ENCODE data around the gene KCNK1.

Gene KCNK1

GRCh38 chr1:233707153-233707879 lies 93.4 kb downstream of the KCNK1 start:
- Mint-ChIP-seq H3K27me3 (ENCODE audit: low read depth) (no peaks in the 10 kb centered on the region), H3K4me1 (ENCODE audit: low read depth) (no peaks in the 10 kb centered on the region)

GRCh38 chr1:233707880-233708815 lies 94.2 kb downstream of the KCNK1 start:
- no peak overlapping the region for H3K4me3 Mint-ChIP-seq
- H3K9me3 Mint-ChIP-seq, result peaks cover 4% of the 10 kb centered on the region
- H3K36me3 Mint-ChIP-seq (ENCODE audit: low read depth), result no peaks in the 10 kb centered on the region
- no peaks in the 10 kb centered on the region for H3K27me3 Mint-ChIP-seq (ENCODE audit: low read depth)
- H3K27ac Mint-ChIP-seq, result no peak overlapping the region
- no peaks in the 10 kb centered on the region for H3K4me1 Mint-ChIP-seq (ENCODE audit: low read depth)

More at GRCh38 chr1:233707153-233707879, 93.4 kb downstream of the KCNK1 start:
- H3K4me3 Mint-ChIP-seq, result no peak overlapping the region
- H3K27ac Mint-ChIP-seq, result no peak overlapping the region
- no peaks in the 10 kb centered on the region for H3K36me3 Mint-ChIP-seq (ENCODE audit: low read depth)
- H3K9me3 Mint-ChIP-seq, result peaks cover 4% of the 10 kb centered on the region

- no peak overlapping the region for H3K4me3 Mint-ChIP-seq
- no peak overlapping the region for H3K27ac Mint-ChIP-seq
- H3K4me1 Mint-ChIP-seq (ENCODE audit: low read depth), result no peaks in the 10 kb centered on the region
- no peaks in the 10 kb centered on the region for H3K27me3 Mint-ChIP-seq (ENCODE audit: low read depth)
- H3K9me3 Mint-ChIP-seq, result peaks cover 4% of the 10 kb centered on the region
- H3K36me3 Mint-ChIP-seq (ENCODE audit: low read depth), result no peaks in the 10 kb centered on the region
Observed at GRCh38 chr1:233710031-233710430, 96.1 kb downstream of the KCNK1 start.

- Mint-ChIP-seq H3K27ac (no peak overlapping the region), H3K4me3 (no peak overlapping the region), H3K27me3 (ENCODE audit: low read depth) (no peaks in the 10 kb centered on the region), H3K4me1 (ENCODE audit: low read depth) (no peaks in the 10 kb centered on the region), H3K36me3 (ENCODE audit: low read depth) (no peaks in the 10 kb centered on the region), H3K9me3 (peaks cover 4% of the 10 kb centered on the region)
Observed at GRCh38 chr1:233710507-233710906, 96.6 kb downstream of the KCNK1 start.

- H3K4me3 Mint-ChIP-seq, result no peak overlapping the region
- H3K36me3 Mint-ChIP-seq (ENCODE audit: low read depth), result no peaks in the 10 kb centered on the region
- H3K9me3 Mint-ChIP-seq, result no peaks in the 10 kb centered on the region
- H3K27ac Mint-ChIP-seq, result no peak overlapping the region
- no peaks in the 10 kb centered on the region for H3K27me3 Mint-ChIP-seq (ENCODE audit: low read depth)
- H3K4me1 Mint-ChIP-seq (ENCODE audit: low read depth), result no peaks in the 10 kb centered on the region
Observed at GRCh38 chr1:233714631-233715217, 100.8 kb downstream of the KCNK1 start.

GRCh38 chr1:233718057-233718456 lies 104.2 kb downstream of the KCNK1 start:
- H3K4me3 Mint-ChIP-seq, result no peak overlapping the region
- no peak overlapping the region for H3K27ac Mint-ChIP-seq
- no peaks in the 10 kb centered on the region for H3K4me1 Mint-ChIP-seq (ENCODE audit: low read depth)
- H3K36me3 Mint-ChIP-seq (ENCODE audit: low read depth), result no peaks in the 10 kb centered on the region
- no peaks in the 10 kb centered on the region for H3K9me3 Mint-ChIP-seq
- H3K27me3 Mint-ChIP-seq (ENCODE audit: low read depth), result no peaks in the 10 kb centered on the region

- H3K4me1 Mint-ChIP-seq (ENCODE audit: low read depth), result no peaks in the 10 kb centered on the region
- H3K4me3 Mint-ChIP-seq, result no peak overlapping the region
- H3K9me3 Mint-ChIP-seq, result no peaks in the 10 kb centered on the region
- no peaks in the 10 kb centered on the region for H3K36me3 Mint-ChIP-seq (ENCODE audit: low read depth)
- no peak overlapping the region for H3K27ac Mint-ChIP-seq
- H3K27me3 Mint-ChIP-seq (ENCODE audit: low read depth), result no peaks in the 10 kb centered on the region
Observed at GRCh38 chr1:233719655-233720341, 105.9 kb downstream of the KCNK1 start.

GRCh38 chr1:233721004-233721595 lies 107.2 kb downstream of the KCNK1 start:
- no peaks in the 10 kb centered on the region for H3K27me3 Mint-ChIP-seq (ENCODE audit: low read depth)
- H3K36me3 Mint-ChIP-seq (ENCODE audit: low read depth), result no peaks in the 10 kb centered on the region
- no peak overlapping the region for H3K27ac Mint-ChIP-seq
- no peaks in the 10 kb centered on the region for H3K4me1 Mint-ChIP-seq (ENCODE audit: low read depth)
- H3K9me3 Mint-ChIP-seq, result no peaks in the 10 kb centered on the region
- no peak overlapping the region for H3K4me3 Mint-ChIP-seq

All from T-helper 1 cell treated with Interleukin-12 subunit alpha and Interleukin-12 subunit beta and Interleukin-4 antibody, amounts not matched to agents 30 μg/mL and 1 μg/mL, for 36 hours (primary cell).